Kidney epithelial cell (primary cell): ENCODE data around the gene ZNF740. TPM values are rescaled to one million over a fixed set of nuclear protein-coding genes. Genes with fewer than 3 reads are reported as not detected.

ENCODE experiments used
- DNase-seq: peaks from one replicate; pipeline ENCODE4 v3.0.0-alpha.2; 2010; ENCODE audit warnings: low read depth
- H3K27me3 ChIP-seq: 2 replicates; pipeline ENCODE4 v1.6.0; 2011; ENCODE audit warnings: low read length; ENCODE audit not compliant: control insufficient read depth, insufficient read depth
- H3K36me3 ChIP-seq: 2 replicates; pipeline ENCODE4 v1.5.1; 2011; ENCODE audit warnings: low read length; ENCODE audit not compliant: control insufficient read depth, insufficient read depth
- H3K4me3 ChIP-seq: 2 replicates; pipeline ENCODE4 v1.5.1; 2011; ENCODE audit warnings: low read depth, mild to moderate bottlenecking, control low read depth, low read length
- total RNA-seq: library from RNA; depleted of rRNA; stranded (reverse); fragments of >200 nt; gene quantifications from 2 replicates; pipeline ENCODE4 v1.2.3, GENCODE V29; 2015
- TF ChIP-seq, protein P1 (sequence below): IDR thresholded peaks from 2 replicates; pipeline ENCODE4 v1.5.1; 2011; ENCODE audit warnings: mild to moderate bottlenecking, moderate library complexity, low read length, control low read depth, inconsistent platforms; ENCODE audit not compliant: insufficient read depth, poor library complexity, severe bottlenecking

The ZNF740 gene, protein sequence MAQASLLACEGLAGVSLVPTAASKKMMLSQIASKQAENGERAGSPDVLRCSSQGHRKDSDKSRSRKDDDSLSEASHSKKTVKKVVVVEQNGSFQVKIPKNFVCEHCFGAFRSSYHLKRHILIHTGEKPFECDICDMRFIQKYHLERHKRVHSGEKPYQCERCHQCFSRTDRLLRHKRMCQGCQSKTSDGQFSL
- total RNA-seq = 9.1 and 9.9 TPM in 2 replicates

DNA sequence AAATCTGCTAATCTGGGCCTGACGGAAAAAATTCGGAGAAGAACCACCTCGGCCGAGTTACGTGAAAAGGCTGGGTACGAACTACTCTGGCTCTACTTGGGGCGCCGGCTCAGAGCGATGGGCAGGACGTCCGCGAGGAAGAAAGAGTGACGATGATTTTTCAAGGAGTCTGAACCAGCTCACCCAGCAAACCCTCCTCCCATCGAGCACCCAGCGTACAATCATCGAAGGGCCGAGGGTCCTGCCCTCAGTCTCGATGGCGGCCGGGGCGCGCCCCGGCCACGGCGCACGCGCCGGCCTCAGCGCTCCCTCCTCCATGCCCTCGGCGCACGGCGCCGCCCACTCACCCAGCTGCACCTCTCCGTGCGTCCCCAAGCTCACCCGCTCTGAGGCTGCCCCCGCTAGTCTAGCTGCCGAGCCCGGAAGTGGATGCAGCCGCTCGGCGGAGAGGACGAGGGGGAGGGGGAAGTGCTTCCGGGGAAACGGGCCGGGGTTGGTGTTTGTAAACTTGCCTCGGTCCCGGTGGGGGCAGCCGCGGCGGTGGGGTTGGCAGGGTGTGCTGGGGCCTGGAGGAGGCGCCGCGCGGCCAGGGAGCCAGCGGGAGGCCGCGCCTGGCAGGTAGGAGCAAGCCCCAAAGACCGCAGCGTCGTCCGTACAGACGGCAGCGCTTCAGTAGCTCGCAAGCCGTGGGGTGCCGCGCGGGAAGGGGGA lies at the start of gene ZNF740, which contains the start of gene CSAD:
TSS of gene ZNF740 (plus strand) at position 503 of the 711 bp plus-strand sequence. CDS start 1,262 bp downstream, outside the sequence.
TSS of gene CSAD (minus strand) at position 706 of the 711 bp plus-strand sequence. CDS start 7,455 bp downstream, outside the sequence.
- no peaks in the 10 kb centered on the region for H3K27me3 ChIP-seq
- peak within 1 kb of the TSS; percentile 80 for H3K4me3 ChIP-seq
- H3K36me3 ChIP-seq = peaks cover 3% of the 10 kb centered on the region
- TF ChIP-seq, protein P1, sequence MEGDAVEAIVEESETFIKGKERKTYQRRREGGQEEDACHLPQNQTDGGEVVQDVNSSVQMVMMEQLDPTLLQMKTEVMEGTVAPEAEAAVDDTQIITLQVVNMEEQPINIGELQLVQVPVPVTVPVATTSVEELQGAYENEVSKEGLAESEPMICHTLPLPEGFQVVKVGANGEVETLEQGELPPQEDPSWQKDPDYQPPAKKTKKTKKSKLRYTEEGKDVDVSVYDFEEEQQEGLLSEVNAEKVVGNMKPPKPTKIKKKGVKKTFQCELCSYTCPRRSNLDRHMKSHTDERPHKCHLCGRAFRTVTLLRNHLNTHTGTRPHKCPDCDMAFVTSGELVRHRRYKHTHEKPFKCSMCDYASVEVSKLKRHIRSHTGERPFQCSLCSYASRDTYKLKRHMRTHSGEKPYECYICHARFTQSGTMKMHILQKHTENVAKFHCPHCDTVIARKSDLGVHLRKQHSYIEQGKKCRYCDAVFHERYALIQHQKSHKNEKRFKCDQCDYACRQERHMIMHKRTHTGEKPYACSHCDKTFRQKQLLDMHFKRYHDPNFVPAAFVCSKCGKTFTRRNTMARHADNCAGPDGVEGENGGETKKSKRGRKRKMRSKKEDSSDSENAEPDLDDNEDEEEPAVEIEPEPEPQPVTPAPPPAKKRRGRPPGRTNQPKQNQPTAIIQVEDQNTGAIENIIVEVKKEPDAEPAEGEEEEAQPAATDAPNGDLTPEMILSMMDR = no peak
- DNase-seq = peak; percentile 90

DNA sequence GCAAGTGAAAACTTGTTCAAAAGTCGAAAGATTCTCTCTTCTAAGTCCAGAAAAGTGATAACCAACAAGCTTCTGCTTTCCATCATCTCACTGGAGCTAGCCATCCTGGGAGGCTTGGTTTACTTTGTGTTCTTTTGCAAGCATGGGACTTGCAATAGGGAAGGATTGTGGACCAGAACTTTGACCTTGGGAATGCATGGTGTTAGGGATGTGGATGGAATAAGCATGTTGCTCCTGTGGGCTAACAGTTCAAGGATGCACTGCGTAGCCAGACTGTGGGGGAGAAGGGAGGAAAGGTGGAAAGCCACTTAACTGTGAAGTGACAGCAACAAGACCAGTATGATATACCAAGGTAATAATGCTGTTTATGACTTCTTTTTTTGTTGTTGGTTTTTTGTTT lies 48.7 kb upstream of the ZNF740 start:
- Histone ChIP-seq H3K4me3 (no peak overlapping the region), H3K27me3 (peaks cover 2% of the 10 kb centered on the region), H3K36me3 (no peaks in the 10 kb centered on the region)
- TF ChIP-seq, protein P1 = no peak
- DNase-seq = no peak

DNA sequence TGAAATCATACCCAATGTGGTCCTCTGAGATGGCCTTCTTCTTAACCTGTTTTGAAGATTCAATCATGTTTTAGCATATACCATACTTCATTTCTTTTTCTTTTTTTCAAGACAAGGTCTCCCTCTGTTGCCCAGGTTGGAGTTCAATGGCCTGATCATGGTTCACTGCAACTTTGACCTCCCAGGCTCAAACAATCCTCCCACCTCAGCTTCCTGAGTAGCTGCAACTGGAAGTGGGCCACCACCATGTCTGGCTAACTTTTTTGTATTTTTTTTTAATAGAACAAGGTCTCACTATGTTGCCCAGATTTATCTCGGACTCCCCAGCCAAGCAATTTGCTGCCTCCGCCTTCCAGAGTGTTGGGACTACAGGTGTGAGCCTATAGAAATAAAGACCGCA lies 46.8 kb upstream of the ZNF740 start:
- no peak for DNase-seq
- Histone ChIP-seq H3K36me3 (no peaks in the 10 kb centered on the region), H3K4me3 (no peak overlapping the region), H3K27me3 (no peaks in the 10 kb centered on the region)
- TF ChIP-seq, protein P1 = no peak

DNA sequence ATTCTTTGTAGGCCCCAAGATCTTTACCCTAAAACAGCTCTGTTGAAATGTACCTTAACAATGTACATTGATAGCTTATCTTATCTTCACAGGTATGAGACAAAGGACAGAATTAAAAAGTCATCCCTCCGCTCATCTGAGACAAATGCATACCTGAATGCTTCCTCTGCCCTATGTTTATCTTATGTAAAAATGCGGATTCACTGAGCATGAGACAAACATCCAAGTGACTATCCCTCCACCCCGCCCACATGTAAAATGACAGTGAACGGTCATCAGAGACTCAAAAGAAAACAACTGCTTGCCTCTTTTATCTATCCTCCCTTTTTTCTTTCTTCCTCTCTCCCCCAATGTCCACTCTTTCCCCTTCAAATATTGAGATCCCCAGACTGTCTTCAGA lies 37.2 kb upstream of the ZNF740 start:
- H3K36me3 ChIP-seq = no peaks in the 10 kb centered on the region
- H3K27me3 ChIP-seq = no peaks in the 10 kb centered on the region
- TF ChIP-seq, protein P1 = no peak
- no peak overlapping the region for H3K4me3 ChIP-seq
- DNase-seq = no peak

DNA sequence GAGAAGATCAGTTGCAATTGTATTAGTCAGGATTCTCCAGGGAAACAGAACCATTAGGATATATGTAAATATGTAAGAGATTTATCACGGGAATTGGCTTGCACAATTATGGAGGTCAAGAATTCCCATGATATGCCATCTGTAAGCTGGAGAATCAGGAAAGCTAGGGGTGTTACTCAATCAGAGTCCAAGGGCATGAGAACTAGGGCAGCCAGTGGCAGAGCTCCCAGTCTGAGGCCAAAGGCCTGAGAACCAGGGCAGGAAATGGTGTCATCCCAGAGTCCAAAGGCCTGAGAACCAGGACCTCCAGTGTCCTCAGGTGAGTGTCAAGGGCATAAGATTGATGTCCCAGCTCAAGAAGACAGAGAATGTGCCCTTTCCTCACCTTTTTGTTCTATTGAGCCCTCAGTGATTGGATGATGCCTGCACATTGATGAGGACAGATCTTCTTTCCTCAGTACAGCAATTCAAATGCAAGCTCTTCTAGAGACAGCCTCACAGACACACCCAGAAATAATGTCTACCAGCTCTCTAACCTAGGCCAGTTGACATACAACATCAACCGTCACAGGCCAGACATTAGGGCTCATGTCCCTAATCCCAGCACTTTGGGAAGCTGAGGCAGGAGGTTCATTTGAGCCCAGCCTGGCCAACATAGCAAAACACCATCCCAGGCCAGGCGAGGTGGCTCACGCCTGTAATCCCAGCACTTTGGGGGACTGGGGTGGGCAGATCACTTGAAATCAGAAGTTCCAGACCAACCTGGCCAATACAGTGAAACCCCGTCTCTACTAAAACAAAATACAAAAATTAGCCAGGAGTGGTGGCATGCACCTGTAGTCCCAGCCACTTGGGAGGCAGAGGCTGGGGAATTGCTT lies 34.9 kb upstream of the ZNF740 start:
- TF ChIP-seq, protein P1 = no peak
- Histone ChIP-seq H3K4me3 (no peak overlapping the region), H3K36me3 (no peaks in the 10 kb centered on the region), H3K27me3 (no peaks in the 10 kb centered on the region)
- DNase-seq = no peak
